GM18907 (cell line): ENCODE data around the gene BCL6.
A peak's percentile ranks its signal among the peaks of the same experiment; 100 is the strongest.

Source experiments
- ATAC-seq: cut with Tn5 transposase; IDR thresholded peaks from one replicate; pipeline ENCODE4 v1.9.1; 2021; ENCODE audit warnings: mild to moderate bottlenecking, moderate library complexity; ENCODE audit not compliant: unreplicated experiment

Gene BCL6

GRCh38 chr3:187763850-187764648 lies 18.8 kb upstream of the BCL6 start:
- no peak for ATAC-seq

GRCh38 chr3:187762792-187763191 lies 17.5 kb upstream of the BCL6 start:
- no peak for ATAC-seq

- ATAC-seq = no peak
Observed at GRCh38 chr3:187759601-187760000, 14.3 kb upstream of the BCL6 start.

DNA sequence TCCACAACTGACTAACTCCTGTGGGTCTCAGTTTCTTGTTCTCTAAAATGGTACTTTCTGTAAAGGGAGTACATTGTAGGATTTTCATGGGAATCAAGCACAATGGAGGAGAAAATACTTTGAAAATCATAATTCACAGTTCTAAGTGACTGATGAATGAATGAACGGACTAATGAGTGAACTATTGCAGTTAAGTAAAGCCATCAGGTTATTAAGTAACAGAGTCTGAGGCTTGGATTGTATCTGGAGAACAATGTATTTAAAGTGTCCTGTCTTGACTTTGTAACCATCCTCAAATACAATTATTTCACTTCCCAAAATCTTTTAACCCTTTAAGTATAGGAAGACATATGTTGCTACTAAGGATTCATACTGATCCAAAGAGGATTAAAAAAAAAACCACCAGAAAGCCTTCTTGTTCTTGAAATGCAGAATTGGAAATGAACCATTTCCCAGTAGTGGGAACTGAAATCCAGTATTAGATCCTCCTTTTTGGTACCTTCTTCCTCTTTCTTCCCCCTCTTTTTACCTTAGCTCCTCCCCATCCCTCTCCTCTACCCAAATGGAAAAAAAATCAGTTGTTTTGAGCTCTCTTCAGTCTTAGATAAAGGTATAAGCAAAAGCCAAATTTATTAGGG lies 13.2 kb upstream of the BCL6 start:
- ATAC-seq = no peak

DNA sequence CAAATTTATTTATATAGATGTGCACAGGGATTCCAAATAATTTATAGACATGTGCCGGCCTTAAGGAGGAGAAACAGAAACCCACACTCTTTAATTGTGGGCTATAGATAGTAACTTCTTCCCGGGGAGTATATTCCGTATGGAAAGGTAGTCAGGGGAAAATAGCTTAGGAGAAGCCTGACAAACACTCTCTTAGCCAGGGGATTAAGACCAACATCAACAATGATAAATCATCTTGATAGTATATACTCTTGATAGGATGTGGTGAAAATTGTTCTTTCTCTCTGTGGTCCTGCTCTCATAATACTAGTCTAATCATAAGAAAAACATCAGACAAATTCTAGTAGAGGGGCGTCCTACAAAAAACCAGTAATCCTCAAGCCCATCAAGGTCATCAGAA lies 8.2 kb upstream of the BCL6 start:
- no peak for ATAC-seq

DNA sequence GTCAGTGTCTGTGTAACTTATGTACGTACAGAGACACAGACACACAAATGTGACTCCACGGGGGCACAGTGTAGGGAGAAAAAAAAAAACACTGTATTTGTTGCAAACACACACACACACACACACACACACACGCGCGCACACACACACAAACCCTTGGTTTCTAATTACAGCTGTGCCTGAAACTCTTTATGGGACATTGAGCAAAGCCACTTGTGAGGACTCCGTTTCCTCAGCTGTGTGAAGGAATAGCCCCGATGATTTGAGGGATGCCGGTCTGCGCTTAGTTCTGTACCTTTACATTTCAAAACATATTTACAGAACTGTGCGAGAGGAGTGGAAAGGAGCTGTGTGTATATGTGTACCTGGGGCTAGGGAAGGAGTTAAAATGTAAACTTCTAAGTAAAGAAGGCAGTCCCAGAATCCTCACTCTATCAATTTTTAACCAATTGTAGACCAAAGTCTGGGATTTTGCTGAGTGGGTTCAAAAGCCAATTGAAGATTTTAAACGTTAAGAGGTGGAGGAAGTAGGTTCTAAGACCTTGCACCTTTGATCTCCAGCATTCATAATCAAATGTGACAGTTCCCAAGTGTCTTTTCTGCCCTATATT lies 5.3 kb upstream of the BCL6 start:
- no peak for ATAC-seq

GRCh38 chr3:187750006-187750512 lies 4.8 kb upstream of the BCL6 start:
- ATAC-seq = no peak

GRCh38 chr3:187748050-187748481 lies 2.8 kb upstream of the BCL6 start:
- ATAC-seq = peak; percentile 50

DNA sequence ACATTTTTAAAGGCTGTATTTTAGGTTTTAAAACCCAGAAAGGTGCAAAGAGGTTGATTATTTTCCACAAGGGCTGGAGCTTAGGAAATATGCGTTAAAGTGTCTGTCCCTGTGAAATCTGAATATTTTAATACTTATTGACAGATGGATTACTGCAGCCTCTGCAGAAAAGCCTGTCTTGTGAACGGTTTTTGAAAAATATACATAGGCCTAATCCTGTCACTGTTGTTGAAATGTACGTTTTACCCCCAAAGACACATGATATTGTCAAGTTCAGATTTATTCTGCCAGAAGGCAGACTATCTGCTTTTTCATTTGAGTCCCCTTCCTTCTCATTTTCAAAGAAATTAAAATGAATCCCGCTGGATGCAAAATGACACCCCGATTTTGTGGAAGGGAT lies 2.2 kb upstream of the BCL6 start:
- ATAC-seq = no peak

GRCh38 chr3:187746442-187747281 lies 1.4 kb upstream of the BCL6 start:
- no peak for ATAC-seq

- no peak for ATAC-seq
Observed at GRCh38 chr3:187746059-187746441, 782 bp upstream of the BCL6 start.

GRCh38 chr3:187744169-187745151 lies 808 bp downstream of the BCL6 start:
- ATAC-seq = no peak

- ATAC-seq = no peak
Observed at GRCh38 chr3:187743195-187744141, 1.8 kb downstream of the BCL6 start.

GRCh38 chr3:187742351-187743171 lies 2.7 kb downstream of the BCL6 start:
- no peak for ATAC-seq

DNA sequence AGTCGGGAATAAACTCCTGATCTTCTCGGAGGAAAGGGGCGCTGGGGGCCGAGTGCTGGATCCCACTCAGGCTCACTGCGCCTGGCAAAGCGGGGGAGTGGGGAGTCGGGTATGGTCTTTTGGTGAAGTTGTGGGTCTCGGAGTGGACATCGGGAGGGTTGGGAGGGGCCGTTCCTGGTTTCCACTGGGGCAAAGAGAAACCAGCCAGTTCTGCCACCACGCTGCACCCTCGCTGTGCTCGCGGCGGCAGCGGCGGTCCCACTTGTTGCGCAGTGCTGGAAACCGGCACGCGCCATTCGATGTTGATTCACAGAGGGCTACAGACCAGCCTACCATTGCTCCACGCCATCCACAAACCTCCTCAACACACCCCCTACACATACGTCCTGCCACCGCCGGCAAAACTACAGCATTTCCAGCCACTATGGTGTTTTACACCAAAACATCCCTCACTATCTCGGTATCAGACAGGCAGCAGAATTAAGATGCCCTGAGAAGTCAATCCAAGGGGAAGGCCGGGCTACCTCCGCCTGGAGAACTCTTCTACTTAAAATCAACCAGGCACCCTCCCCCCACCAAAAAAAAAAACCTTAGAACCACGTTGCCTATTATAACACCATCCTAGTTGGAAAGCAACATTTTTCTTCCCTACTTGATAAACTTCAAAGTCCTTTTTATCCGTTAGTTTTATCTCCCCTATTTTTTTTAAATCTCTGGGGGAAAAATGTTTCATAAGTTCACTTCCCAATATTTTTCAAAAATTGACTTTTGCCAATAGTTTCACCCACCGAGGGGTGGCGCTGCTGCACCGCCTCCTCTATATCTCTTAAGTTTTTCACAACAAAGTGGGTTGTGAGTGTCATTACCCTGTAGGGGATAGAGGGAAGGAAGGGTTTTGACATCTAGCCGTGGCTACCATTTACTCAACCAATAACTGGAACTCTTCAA lies 3.6 kb downstream of the BCL6 start:
- no peak for ATAC-seq
